Activated naive CD4-positive, alpha-beta T cell treated with anti-CD3 and anti-CD28 coated beads, Interleukin-2, amount 10 ng/mL, durations not matched to agents 7 days and 5 days (primary cell): ENCODE data around the gene CHID1.

ENCODE experiments used
- CTCF ChIA-PET: fragments of 350-600 bp; sonication (Branson Sonifier 250); formaldehyde crosslinking; loops from one replicate; lab custom pipeline; 2021; ENCODE audit warnings: antibody characterized with exemption; lab: Charles Lee
- DNase-seq: peaks from one replicate; pipeline ENCODE4 v3.0.0-alpha.2; 2020
- H3K27ac Mint-ChIP-seq: one replicate; pipeline ENCODE4 v1.8.0; 2021; ENCODE audit warnings: mild to moderate bottlenecking, moderate library complexity, mixed read lengths
- H3K27me3 Mint-ChIP-seq: one replicate; pipeline ENCODE4 v1.8.0; 2021; ENCODE audit warnings: mild to moderate bottlenecking, mixed read lengths
- H3K36me3 Mint-ChIP-seq: one replicate; pipeline ENCODE4 v1.8.0; 2021; ENCODE audit warnings: mixed read lengths
- H3K4me1 Mint-ChIP-seq: one replicate; pipeline ENCODE4 v1.8.0; 2021; ENCODE audit warnings: mixed read lengths
- H3K4me3 Mint-ChIP-seq: one replicate; pipeline ENCODE4 v1.8.0; 2021; ENCODE audit warnings: mild to moderate bottlenecking, moderate library complexity, mixed read lengths
- H3K9me3 Mint-ChIP-seq: one replicate; pipeline ENCODE4 v1.8.0; 2021; ENCODE audit warnings: mixed read lengths

CHID1 gene

GRCh38 chr11:863910-864827, 46.4 kb downstream of the CHID1 start:
- no peak overlapping the region for H3K4me3 Mint-ChIP-seq
- no peaks in the 10 kb centered on the region for H3K27me3 Mint-ChIP-seq
- no peak for DNase-seq
- no peak overlapping the region for H3K27ac Mint-ChIP-seq
- no peaks in the 10 kb centered on the region for H3K36me3 Mint-ChIP-seq
- CTCF ChIA-PET: interaction anchor here (0.8 kb wide), 1 partner anchor 187 kb away, joined by 3 read pairs; no protein-coding TSS in a partner anchor
- no peaks in the 10 kb centered on the region for H3K9me3 Mint-ChIP-seq
- H3K4me1 Mint-ChIP-seq: no peaks in the 10 kb centered on the region

- Mint-ChIP-seq H3K9me3 (no peaks in the 10 kb centered on the region), H3K4me3 (no peak overlapping the region), H3K27ac (no peak overlapping the region), H3K4me1 (no peaks in the 10 kb centered on the region), H3K27me3 (no peaks in the 10 kb centered on the region), H3K36me3 (no peaks in the 10 kb centered on the region)
- DNase-seq: no peak
- CTCF ChIA-PET: interaction anchor here (0.8 kb wide), 1 partner anchor 188 kb away, joined by 3 read pairs; no protein-coding TSS in a partner anchor
Measured at GRCh38 chr11:863023-863909, 47.3 kb downstream of the CHID1 start.

GRCh38 chr11:862696-863022, 48.0 kb downstream of the CHID1 start:
- no peaks in the 10 kb centered on the region for H3K9me3 Mint-ChIP-seq
- no peak for DNase-seq

DNA sequence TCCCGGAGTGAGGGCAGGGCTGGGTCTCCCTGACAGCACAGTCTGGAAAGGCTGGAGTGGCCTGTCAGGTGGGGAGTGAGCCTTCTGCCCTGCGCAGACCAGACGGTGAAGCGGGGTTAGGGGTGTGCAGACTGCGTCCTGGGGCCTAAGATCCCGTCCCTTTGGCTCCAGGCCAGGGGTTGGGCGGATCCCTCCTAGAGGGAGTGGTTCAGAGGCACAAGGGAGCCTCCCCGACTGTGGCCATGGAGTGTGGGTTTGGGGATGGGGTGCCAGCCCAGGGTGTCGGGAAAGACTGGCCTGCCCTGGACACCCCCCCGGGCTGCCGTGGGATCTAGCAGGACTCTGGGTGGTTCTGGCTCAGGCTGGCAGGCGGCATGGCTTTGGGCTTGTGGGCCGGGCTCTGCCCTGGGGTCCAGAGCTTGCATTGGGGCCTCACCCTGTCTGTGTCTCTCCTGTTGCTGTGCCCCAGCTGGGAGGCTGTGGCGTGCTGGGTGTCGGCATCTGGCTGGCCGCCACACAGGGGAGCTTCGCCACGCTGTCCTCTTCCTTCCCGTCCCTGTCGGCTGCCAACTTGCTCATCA, 48.4 kb downstream of the CHID1 start:
- no peaks in the 10 kb centered on the region for H3K36me3 Mint-ChIP-seq
- H3K9me3 Mint-ChIP-seq: no peaks in the 10 kb centered on the region
- H3K27me3 Mint-ChIP-seq: no peaks in the 10 kb centered on the region
- H3K4me1 Mint-ChIP-seq: no peaks in the 10 kb centered on the region
- no peak overlapping the region for H3K4me3 Mint-ChIP-seq
- H3K27ac Mint-ChIP-seq: no peak overlapping the region
- CTCF ChIA-PET: no interaction called here
- DNase-seq: no peak

More at GRCh38 chr11:862696-863022, 48.0 kb downstream of the CHID1 start:
- CTCF ChIA-PET: no interaction called here
- no peaks in the 10 kb centered on the region for H3K4me1 Mint-ChIP-seq
- no peaks in the 10 kb centered on the region for H3K27me3 Mint-ChIP-seq
- no peak overlapping the region for H3K4me3 Mint-ChIP-seq
- no peak overlapping the region for H3K27ac Mint-ChIP-seq
- H3K36me3 Mint-ChIP-seq: no peaks in the 10 kb centered on the region

GRCh38 chr11:861105-861479, 49.5 kb downstream of the CHID1 start:
- H3K27me3 Mint-ChIP-seq: no peaks in the 10 kb centered on the region

DNA sequence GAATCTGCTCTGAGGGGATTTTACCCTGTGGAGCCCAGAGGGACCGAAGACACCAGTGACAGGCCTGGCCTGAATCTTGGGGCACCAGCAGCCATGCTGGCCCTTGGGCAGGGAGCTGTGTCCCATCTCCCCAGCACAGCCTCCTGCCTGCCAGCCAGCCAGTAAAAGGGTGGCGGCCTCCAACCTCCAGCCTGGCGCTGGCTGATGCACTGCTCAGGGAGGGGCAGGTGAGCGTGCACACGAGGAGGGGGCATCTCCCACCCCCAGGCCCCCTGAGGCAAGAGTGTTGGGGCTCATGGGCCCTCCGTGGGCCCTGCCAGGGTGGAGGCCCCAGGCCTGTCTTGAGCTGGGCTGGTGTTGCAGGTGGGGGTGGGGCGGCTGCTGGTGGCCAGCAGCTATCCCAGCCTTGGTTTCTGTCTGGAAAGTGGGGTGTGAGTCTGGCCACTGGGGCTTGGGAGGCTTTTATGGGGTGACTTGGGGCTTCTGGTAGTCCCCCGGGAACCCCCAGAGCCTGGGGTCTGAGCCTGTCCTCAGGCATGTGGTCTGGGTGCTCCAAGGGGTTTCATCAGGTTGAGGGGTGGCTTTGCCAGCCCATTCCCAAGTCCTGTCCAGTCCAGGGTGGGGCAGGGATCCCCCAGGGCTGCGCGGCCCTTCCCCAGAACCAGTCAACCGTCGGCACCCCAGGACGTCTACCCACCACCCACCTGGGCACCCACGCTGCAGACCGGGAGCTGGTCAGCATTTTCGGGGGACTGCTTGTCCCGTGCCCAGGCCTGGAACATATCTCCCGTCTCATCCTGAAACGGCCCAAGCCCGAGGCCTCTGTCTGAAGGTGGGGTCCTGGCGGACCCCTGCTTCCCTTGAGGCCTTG, 50.1 kb downstream of the CHID1 start:
- CTCF ChIA-PET: no interaction called here
- Mint-ChIP-seq H3K27ac (no peak overlapping the region), H3K4me3 (no peak overlapping the region), H3K9me3 (no peaks in the 10 kb centered on the region), H3K4me1 (no peaks in the 10 kb centered on the region), H3K27me3 (no peaks in the 10 kb centered on the region), H3K36me3 (no peaks in the 10 kb centered on the region)
- no peak for DNase-seq

More at GRCh38 chr11:861105-861479, 49.5 kb downstream of the CHID1 start:
- no peak overlapping the region for H3K4me3 Mint-ChIP-seq
- H3K36me3 Mint-ChIP-seq: no peaks in the 10 kb centered on the region
- CTCF ChIA-PET: no interaction called here
- no peaks in the 10 kb centered on the region for H3K4me1 Mint-ChIP-seq
- no peak for DNase-seq
- H3K27ac Mint-ChIP-seq: no peak overlapping the region
- no peaks in the 10 kb centered on the region for H3K9me3 Mint-ChIP-seq

- CTCF ChIA-PET: no interaction called here
Measured at GRCh38 chr11:859394-860131, 51.0 kb downstream of the CHID1 start.

GRCh38 chr11:858762-859339, 51.8 kb downstream of the CHID1 start:
- no peaks in the 10 kb centered on the region for H3K4me1 Mint-ChIP-seq
- H3K36me3 Mint-ChIP-seq: no peaks in the 10 kb centered on the region
- no peaks in the 10 kb centered on the region for H3K9me3 Mint-ChIP-seq
- no peak overlapping the region for H3K4me3 Mint-ChIP-seq
- CTCF ChIA-PET: no interaction called here
- no peak overlapping the region for H3K27ac Mint-ChIP-seq
- DNase-seq: no peak
- no peaks in the 10 kb centered on the region for H3K27me3 Mint-ChIP-seq

More at GRCh38 chr11:859394-860131, 51.0 kb downstream of the CHID1 start:
- Mint-ChIP-seq H3K27ac (no peak overlapping the region), H3K27me3 (no peaks in the 10 kb centered on the region), H3K9me3 (no peaks in the 10 kb centered on the region), H3K4me1 (no peaks in the 10 kb centered on the region), H3K36me3 (no peaks in the 10 kb centered on the region), H3K4me3 (no peak overlapping the region)
- DNase-seq: no peak

- no peak overlapping the region for H3K4me3 Mint-ChIP-seq
- CTCF ChIA-PET: no interaction called here
- H3K27me3 Mint-ChIP-seq: no peaks in the 10 kb centered on the region
- H3K9me3 Mint-ChIP-seq: no peaks in the 10 kb centered on the region
- no peaks in the 10 kb centered on the region for H3K4me1 Mint-ChIP-seq
- no peak overlapping the region for H3K27ac Mint-ChIP-seq
- H3K36me3 Mint-ChIP-seq: no peaks in the 10 kb centered on the region
- DNase-seq: no peak
Measured at GRCh38 chr11:858053-858761, 52.4 kb downstream of the CHID1 start.

DNA sequence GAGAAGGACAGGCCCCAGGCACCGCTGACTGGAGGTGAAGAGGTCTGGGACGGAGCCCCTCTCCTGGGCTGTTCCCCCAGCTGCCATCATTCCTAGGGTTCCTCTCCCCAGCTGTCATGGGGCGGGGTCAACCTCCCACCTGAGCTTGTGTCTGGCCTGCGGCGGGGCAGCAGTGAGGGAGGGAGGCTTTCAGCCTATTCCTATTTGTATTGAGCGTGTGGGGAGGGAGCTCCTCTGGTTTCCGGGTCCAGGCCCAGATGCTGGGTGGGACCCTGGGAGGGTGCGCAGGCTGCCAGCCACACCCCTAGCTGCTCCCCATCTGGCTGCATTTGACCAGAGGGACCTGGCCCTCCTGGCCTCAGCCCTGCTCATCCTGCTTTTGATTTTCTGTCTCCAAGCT, 54.2 kb downstream of the CHID1 start:
- CTCF ChIA-PET: no interaction called here
- no peak overlapping the region for H3K27ac Mint-ChIP-seq
- no peak overlapping the region for H3K4me3 Mint-ChIP-seq
- no peaks in the 10 kb centered on the region for H3K4me1 Mint-ChIP-seq
- peaks cover 7% of the 10 kb centered on the region for H3K27me3 Mint-ChIP-seq
- no peak for DNase-seq
- H3K36me3 Mint-ChIP-seq: no peaks in the 10 kb centered on the region
- H3K9me3 Mint-ChIP-seq: no peaks in the 10 kb centered on the region

DNA sequence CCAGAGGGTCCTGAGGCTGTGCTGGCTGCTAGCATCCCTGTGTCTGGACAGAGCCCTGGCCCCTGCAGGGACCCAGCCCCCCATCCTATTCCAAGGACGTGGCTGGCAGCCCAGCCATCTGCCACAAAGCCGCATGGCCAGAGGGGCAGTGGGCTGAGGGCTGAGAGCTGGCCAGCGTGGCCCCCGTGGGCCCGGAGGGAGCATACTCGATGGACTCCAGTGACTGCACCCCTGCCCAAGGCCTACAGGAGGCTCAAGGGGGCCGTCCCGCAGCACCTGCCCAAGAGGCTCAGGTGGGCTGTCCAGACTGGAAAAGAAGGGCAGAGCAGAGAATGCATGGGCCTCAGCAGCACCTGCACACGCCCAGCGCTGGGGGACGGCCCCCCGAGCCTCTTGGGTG, 54.8 kb downstream of the CHID1 start:
- H3K36me3 Mint-ChIP-seq: no peaks in the 10 kb centered on the region
- CTCF ChIA-PET: no interaction called here
- DNase-seq: no peak
- no peak overlapping the region for H3K27ac Mint-ChIP-seq
- no peak overlapping the region for H3K4me3 Mint-ChIP-seq
- H3K4me1 Mint-ChIP-seq: no peaks in the 10 kb centered on the region
- H3K9me3 Mint-ChIP-seq: no peaks in the 10 kb centered on the region
- peaks cover 13% of the 10 kb centered on the region for H3K27me3 Mint-ChIP-seq

DNA sequence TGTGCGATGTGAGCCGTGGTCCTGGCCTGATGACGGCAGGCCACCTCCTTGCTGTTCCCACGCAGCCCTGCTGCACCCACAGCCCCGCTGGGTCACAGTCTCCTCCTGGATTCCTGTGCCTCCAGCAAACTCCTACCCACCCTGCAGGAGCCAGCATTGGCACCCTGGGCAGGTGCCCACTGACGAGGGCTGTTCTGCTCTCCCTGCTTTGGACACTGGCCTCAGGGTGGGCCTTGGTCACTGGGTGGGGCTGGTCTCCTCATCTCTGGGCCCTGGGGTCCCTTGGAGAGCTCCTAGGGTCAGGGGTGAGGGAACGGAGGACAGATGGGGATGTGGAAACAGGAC, 55.3 kb downstream of the CHID1 start:
- peaks cover 18% of the 10 kb centered on the region for H3K27me3 Mint-ChIP-seq
- H3K36me3 Mint-ChIP-seq: no peaks in the 10 kb centered on the region
- CTCF ChIA-PET: interaction anchor here (0.7 kb wide), 1 partner anchor 195 kb away, joined by 3 read pairs; no protein-coding TSS in a partner anchor
- H3K4me3 Mint-ChIP-seq: no peak overlapping the region
- no peak for DNase-seq
- H3K9me3 Mint-ChIP-seq: no peaks in the 10 kb centered on the region
- H3K27ac Mint-ChIP-seq: no peak overlapping the region
- H3K4me1 Mint-ChIP-seq: no peaks in the 10 kb centered on the region
